DLD1 (cell line): ENCODE results near the gene ZNF292.
"Not testable (repeated sequence)": the region's sequence is repeated elsewhere in the genome, so short reads cannot be mapped to it uniquely, and the experiment has no call there.

Experiments used
- in situ Hi-C: cut with HindIII; loops from 2 replicates; pipeline ENCODE4 v1.10.0; 2017; ENCODE audit warnings: low sequenced_read_pairs

ZNF292 gene

GRCh38 chr6:87154993-87155841, at the start of gene ZNF292:
TSS of gene ZNF292 (plus strand) at chr6:87155565. CDS start at chr6:87155592, 27 bp downstream.
- in situ Hi-C loops = no loop called here

GRCh38 chr6:87105823-87106222, 49.5 kb upstream of the ZNF292 start:
- in situ Hi-C loops = no loop called here

- in situ Hi-C loops = no loop called here
Measured at GRCh38 chr6:87110636-87111035, 44.7 kb upstream of the ZNF292 start.

GRCh38 chr6:87115402-87116135, 39.8 kb upstream of the ZNF292 start:
- in situ Hi-C loops = no loop called here

GRCh38 chr6:87116922-87117321, 38.4 kb upstream of the ZNF292 start:
- in situ Hi-C loops = no loop called here

- in situ Hi-C loops = no loop called here
Measured at GRCh38 chr6:87118054-87118453, 37.3 kb upstream of the ZNF292 start.

GRCh38 chr6:87122477-87122876, 32.9 kb upstream of the ZNF292 start:
- in situ Hi-C loops = no loop called here

GRCh38 chr6:87124074-87124473, 31.3 kb upstream of the ZNF292 start:
- in situ Hi-C loops = no loop called here

GRCh38 chr6:87126501-87126900, 28.9 kb upstream of the ZNF292 start:
- in situ Hi-C loops = no loop called here

GRCh38 chr6:87127737-87128136, 27.6 kb upstream of the ZNF292 start:
- in situ Hi-C loops = no loop called here

GRCh38 chr6:87136963-87137362, 18.4 kb upstream of the ZNF292 start:
- in situ Hi-C loops = no loop called here

GRCh38 chr6:87139236-87139635, 16.1 kb upstream of the ZNF292 start:
- in situ Hi-C loops = no loop called here

- in situ Hi-C loops = not testable (repeated sequence)
Measured at GRCh38 chr6:87139927-87140326, 15.4 kb upstream of the ZNF292 start.

- in situ Hi-C loops = no loop called here
Measured at GRCh38 chr6:87146363-87146762, 9.0 kb upstream of the ZNF292 start.

GRCh38 chr6:87150406-87150805, 5.0 kb upstream of the ZNF292 start:
- in situ Hi-C loops = no loop called here

GRCh38 chr6:87151471-87151780, 3.9 kb upstream of the ZNF292 start:
- in situ Hi-C loops = no loop called here

- in situ Hi-C loops = no loop called here
Measured at GRCh38 chr6:87151781-87152525, 3.4 kb upstream of the ZNF292 start.

GRCh38 chr6:87152526-87152955, 2.8 kb upstream of the ZNF292 start:
- in situ Hi-C loops = no loop called here

- in situ Hi-C loops = no loop called here
Measured at GRCh38 chr6:87154641-87154992, 748 bp upstream of the ZNF292 start.

- in situ Hi-C loops = no loop called here
Measured at GRCh38 chr6:87155842-87156815, 764 bp downstream of the ZNF292 start.
